ENCODE measurements around the gene HABP4.
"Not testable (repeated sequence)": the region's sequence is repeated elsewhere in the genome, so short reads cannot be mapped to it uniquely, and the experiment has no call there.

Gene HABP4

DNA sequence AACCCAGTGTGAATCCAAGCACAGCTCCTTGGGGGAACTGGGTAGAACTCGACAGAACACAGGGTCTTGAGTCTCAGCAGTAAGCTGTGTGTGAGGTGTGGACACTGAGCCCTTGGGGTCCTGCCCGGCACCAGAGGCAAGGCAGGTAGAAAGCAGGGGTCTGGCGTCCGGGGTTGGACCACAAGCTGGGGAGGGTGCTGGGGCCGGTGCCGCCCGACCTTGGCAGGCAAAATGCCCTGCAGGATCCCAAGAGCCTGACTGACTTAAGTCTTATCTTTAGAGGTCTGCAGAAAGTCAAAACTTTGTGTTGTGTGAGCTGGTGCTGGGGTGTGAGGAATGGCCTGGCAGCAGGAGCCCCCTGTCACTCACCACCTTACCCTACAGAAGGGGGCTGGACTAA lies 49.3 kb downstream of the HABP4 start:
- DNase-seq = no peak
- Mint-ChIP-seq H3K9me3 (no peaks in the 10 kb centered on the region), H3K4me3 (no peak overlapping the region), H3K27ac (peak overlapping the region; percentile 31), H3K4me1 (peaks cover 24% of the 10 kb centered on the region), H3K36me3 (ENCODE audit: low read depth) (peaks cover 33% of the 10 kb centered on the region), H3K27me3 (ENCODE audit: low read depth, poor library complexity) (no peaks in the 10 kb centered on the region)
- no peak for TF ChIP-seq CTCF (IDR thresholded peaks at IDR 0.05)

GRCh38 chr9:96500696-96501632 lies 51.0 kb downstream of the HABP4 start:
- H3K36me3 Mint-ChIP-seq (ENCODE audit: low read depth) = peaks cover 35% of the 10 kb centered on the region
- H3K27me3 Mint-ChIP-seq (ENCODE audit: low read depth, poor library complexity) = no peaks in the 10 kb centered on the region
- DNase-seq = no peak
- peaks cover 19% of the 10 kb centered on the region for H3K4me1 Mint-ChIP-seq
- no peaks in the 10 kb centered on the region for H3K9me3 Mint-ChIP-seq
- no peak overlapping the region for H3K4me3 Mint-ChIP-seq
- no peak for TF ChIP-seq CTCF (IDR thresholded peaks at IDR 0.05)
- peak overlapping the region; percentile 51 for H3K27ac Mint-ChIP-seq

GRCh38 chr9:96501633-96502538 lies 51.9 kb downstream of the HABP4 start:
- TF ChIP-seq CTCF (IDR thresholded peaks at IDR 0.05) = no peak
- Mint-ChIP-seq H3K27me3 (ENCODE audit: low read depth, poor library complexity) (no peaks in the 10 kb centered on the region), H3K9me3 (no peaks in the 10 kb centered on the region), H3K36me3 (ENCODE audit: low read depth) (peaks cover 37% of the 10 kb centered on the region), H3K4me1 (peaks cover 19% of the 10 kb centered on the region), H3K4me3 (no peak overlapping the region), H3K27ac (peak overlapping the region; percentile 51)
- no peak for DNase-seq

GRCh38 chr9:96502539-96503373 lies 52.8 kb downstream of the HABP4 start:
- H3K4me1 Mint-ChIP-seq = peaks cover 19% of the 10 kb centered on the region
- H3K27ac Mint-ChIP-seq = no peak overlapping the region
- H3K27me3 Mint-ChIP-seq (ENCODE audit: low read depth, poor library complexity) = no peaks in the 10 kb centered on the region
- H3K9me3 Mint-ChIP-seq = no peaks in the 10 kb centered on the region
- TF ChIP-seq CTCF (IDR thresholded peaks at IDR 0.05) = no peak
- no peak overlapping the region for H3K4me3 Mint-ChIP-seq
- H3K36me3 Mint-ChIP-seq (ENCODE audit: low read depth) = peaks cover 38% of the 10 kb centered on the region
- no peak for DNase-seq

- H3K4me1 Mint-ChIP-seq = peaks cover 19% of the 10 kb centered on the region
- H3K36me3 Mint-ChIP-seq (ENCODE audit: low read depth) = peaks cover 42% of the 10 kb centered on the region
- H3K4me3 Mint-ChIP-seq; DNase-seq; H3K27ac Mint-ChIP-seq; H3K9me3 Mint-ChIP-seq; H3K27me3 Mint-ChIP-seq (ENCODE audit: low read depth, poor library complexity): not testable (repeated sequence)
These were observed 53.4 kb downstream of the HABP4 start for GRCh38 chr9:96503374-96503748.

Data from nephron progenitor cell (in vitro differentiated cells).